H7 (cell line): ENCODE measurements around the gene ZNF385D. TPM values are rescaled to one million over a fixed set of nuclear protein-coding genes. Genes with fewer than 3 reads are reported as not detected.

Source experiments
- DNase-seq: peaks from one replicate; pipeline ENCODE4 v3.0.0; 2012
- H3K27me3 ChIP-seq: 2 replicates; pipeline ENCODE4 v1.6.0; 2011; ENCODE audit warnings: mild to moderate bottlenecking, low read length; ENCODE audit not compliant: control insufficient read depth, insufficient read depth
- H3K36me3 ChIP-seq: replicated peaks from 2 replicates; pipeline ENCODE4 v1.5.1; 2011; ENCODE audit warnings: low read length; ENCODE audit not compliant: control insufficient read depth, insufficient read depth
- H3K4me3 ChIP-seq: 2 replicates; pipeline ENCODE4 v1.5.1; 2011; ENCODE audit warnings: low read depth, mild to moderate bottlenecking, control low read depth, low read length, moderate library complexity; ENCODE audit not compliant: insufficient read depth
- total RNA-seq: library from RNA; depleted of rRNA; stranded (reverse); fragments of >200 nt; shearing (Covaris generic); gene quantifications from 2 replicates; pipeline ENCODE4 v1.2.3, GENCODE V29; 2014

ZNF385D gene
- total RNA-seq, 1 experiment from 2014 or later = 0.17 TPM

DNA sequence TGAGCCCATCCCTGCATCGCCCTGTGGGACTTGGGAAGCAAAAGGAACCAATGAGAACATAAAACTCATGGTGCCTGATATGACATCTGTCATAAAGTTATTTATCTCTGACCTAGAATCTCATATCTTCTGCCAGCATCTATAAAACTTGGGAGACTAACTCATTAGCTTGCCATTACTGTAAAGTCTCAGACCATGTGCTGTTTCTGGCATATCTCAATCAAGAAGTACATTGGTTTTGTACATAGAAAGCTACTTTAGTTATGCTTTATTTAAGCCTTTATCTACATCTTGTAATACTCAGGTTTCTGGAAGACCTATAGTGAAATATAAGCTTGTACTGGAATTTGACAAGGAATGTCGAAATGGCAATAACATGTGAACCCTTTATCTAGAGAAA, 112.5 kb downstream of the ZNF385D start:
- Histone ChIP-seq H3K27me3 (no peaks in the 10 kb centered on the region), H3K36me3 (no peaks in the 10 kb centered on the region), H3K4me3 (no peak overlapping the region)
- DNase-seq = no peak

- DNase-seq = no peak
- no peaks in the 10 kb centered on the region for H3K36me3 ChIP-seq
- H3K4me3 ChIP-seq = no peak overlapping the region
- no peaks in the 10 kb centered on the region for H3K27me3 ChIP-seq
Measured at GRCh38 chr3:21634112-21634511, 116.9 kb downstream of the ZNF385D start.

GRCh38 chr3:21624524-21624923, 126.5 kb downstream of the ZNF385D start:
- DNase-seq = no peak

GRCh38 chr3:21621181-21621651, 129.8 kb downstream of the ZNF385D start:
- no peak for DNase-seq
- Histone ChIP-seq H3K4me3 (no peak overlapping the region), H3K27me3 (no peaks in the 10 kb centered on the region), H3K36me3 (no peaks in the 10 kb centered on the region)

More at GRCh38 chr3:21624524-21624923, 126.5 kb downstream of the ZNF385D start:
- Histone ChIP-seq H3K4me3 (no peak overlapping the region), H3K27me3 (no peaks in the 10 kb centered on the region), H3K36me3 (no peaks in the 10 kb centered on the region)

GRCh38 chr3:21620511-21621155, 130.4 kb downstream of the ZNF385D start:
- no peaks in the 10 kb centered on the region for H3K36me3 ChIP-seq
- no peak for DNase-seq
- no peaks in the 10 kb centered on the region for H3K27me3 ChIP-seq
- no peak overlapping the region for H3K4me3 ChIP-seq

- H3K36me3 ChIP-seq = no peaks in the 10 kb centered on the region
Measured at GRCh38 chr3:21618695-21619094, 132.3 kb downstream of the ZNF385D start.

GRCh38 chr3:21613372-21614070, 137.5 kb downstream of the ZNF385D start:
- no peaks in the 10 kb centered on the region; the same call in 1 of the 2 replicates for H3K36me3 ChIP-seq

More at GRCh38 chr3:21618695-21619094, 132.3 kb downstream of the ZNF385D start:
- no peaks in the 10 kb centered on the region for H3K27me3 ChIP-seq
- no peak for DNase-seq
- H3K4me3 ChIP-seq = no peak overlapping the region

GRCh38 chr3:21601178-21601577, 149.8 kb downstream of the ZNF385D start:
- Histone ChIP-seq H3K27me3 (no peaks in the 10 kb centered on the region), H3K4me3 (no peak overlapping the region), H3K36me3 (no peaks in the 10 kb centered on the region)
- no peak for DNase-seq

More at GRCh38 chr3:21613372-21614070, 137.5 kb downstream of the ZNF385D start:
- DNase-seq = no peak
- H3K4me3 ChIP-seq = no peak overlapping the region
- no peaks in the 10 kb centered on the region for H3K27me3 ChIP-seq

- Histone ChIP-seq H3K27me3 (no peaks in the 10 kb centered on the region), H3K36me3 (no peaks in the 10 kb centered on the region), H3K4me3 (no peak overlapping the region)
- DNase-seq = no peak
Measured at GRCh38 chr3:21599890-21600289, 151.1 kb downstream of the ZNF385D start.

DNA sequence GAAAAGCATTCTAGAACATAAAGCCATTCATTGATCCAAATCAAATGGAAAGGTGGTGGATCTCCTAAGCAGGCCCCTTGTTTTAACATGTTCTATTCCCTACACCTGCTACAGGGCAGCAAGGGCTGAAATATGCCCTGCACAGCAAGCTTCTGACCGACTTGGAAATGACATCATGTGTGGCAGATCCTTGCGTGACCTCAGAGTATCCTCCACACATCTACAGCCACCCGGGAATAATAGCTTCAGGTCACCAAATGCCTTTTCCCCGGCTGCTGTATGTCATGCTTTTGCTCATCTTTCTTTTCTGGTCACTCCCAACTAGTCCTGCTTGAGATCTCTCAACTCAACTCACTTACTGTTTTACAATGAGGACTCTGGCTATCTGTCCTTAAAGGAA, 158.2 kb downstream of the ZNF385D start:
- Histone ChIP-seq H3K27me3 (no peaks in the 10 kb centered on the region), H3K4me3 (no peak overlapping the region), H3K36me3 (no peaks in the 10 kb centered on the region)
- no peak for DNase-seq

- Histone ChIP-seq H3K36me3 (no peaks in the 10 kb centered on the region), H3K27me3 (no peaks in the 10 kb centered on the region), H3K4me3 (no peak overlapping the region)
- no peak for DNase-seq
Measured at GRCh38 chr3:21587894-21588293, 163.1 kb downstream of the ZNF385D start.

DNA sequence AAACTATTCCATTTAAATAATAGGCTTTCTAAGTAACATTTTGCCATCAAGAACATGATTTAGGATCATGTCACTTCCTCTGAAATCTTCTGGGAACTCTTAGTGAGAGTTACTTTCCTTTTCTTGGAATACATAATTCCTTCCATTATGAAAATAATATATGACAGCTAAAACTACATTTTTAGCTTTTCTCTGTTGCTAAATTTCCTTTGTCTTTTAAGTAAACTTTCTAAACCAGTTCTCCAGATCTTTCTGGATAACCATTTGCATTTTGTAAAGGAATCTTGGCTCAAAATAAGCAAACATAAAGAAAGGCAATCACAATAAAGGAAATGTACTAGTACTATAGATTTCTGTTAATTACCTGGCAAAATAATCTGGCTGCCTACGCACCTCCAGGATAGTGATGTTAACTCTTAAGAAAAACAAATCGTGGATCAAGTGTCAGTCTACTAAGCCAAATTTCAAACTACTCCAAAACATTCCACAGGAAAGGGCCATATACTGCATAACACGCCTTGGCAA, 165.7 kb downstream of the ZNF385D start:
- H3K4me3 ChIP-seq = no peak overlapping the region
- H3K36me3 ChIP-seq = no peaks in the 10 kb centered on the region

DNA sequence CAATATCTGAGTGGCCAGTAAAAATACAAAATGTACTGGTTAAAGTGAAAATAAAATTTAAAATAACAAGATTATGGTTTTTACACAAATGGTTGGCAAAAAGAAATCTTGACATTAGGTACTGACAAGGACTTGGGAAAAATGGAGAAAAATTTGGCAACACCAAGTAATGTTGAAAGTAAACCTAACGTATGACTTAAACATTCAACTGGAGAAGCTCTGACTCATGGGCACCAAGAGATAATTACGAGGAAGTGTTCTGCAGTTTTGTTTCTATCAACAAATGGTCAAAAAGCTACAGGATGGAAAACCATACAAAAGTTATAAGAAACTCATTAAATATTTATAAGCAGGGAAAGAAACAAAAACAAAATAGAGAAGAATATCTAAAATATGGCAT, 177.7 kb downstream of the ZNF385D start:
- Histone ChIP-seq H3K27me3 (no peaks in the 10 kb centered on the region), H3K4me3 (no peak overlapping the region), H3K36me3 (no peaks in the 10 kb centered on the region)
- DNase-seq = no peak

More for the DNA sequence above, 165.7 kb downstream of the ZNF385D start:
- H3K27me3 ChIP-seq = no peaks in the 10 kb centered on the region
- no peak for DNase-seq

- DNase-seq = no peak
- no peak overlapping the region for H3K4me3 ChIP-seq
- H3K36me3 ChIP-seq = no peaks in the 10 kb centered on the region
- H3K27me3 ChIP-seq = no peaks in the 10 kb centered on the region
Measured at GRCh38 chr3:21564531-21564930, 186.5 kb downstream of the ZNF385D start.

- Histone ChIP-seq H3K36me3 (no peaks in the 10 kb centered on the region), H3K27me3 (no peaks in the 10 kb centered on the region), H3K4me3 (no peak overlapping the region)
- DNase-seq = no peak
Measured at GRCh38 chr3:21562243-21562642, 188.8 kb downstream of the ZNF385D start.
